ENCODE data around the gene PCNX3. TPM values are rescaled to one million over a fixed set of nuclear protein-coding genes. Genes with fewer than 3 reads are reported as not detected.

The PCNX3 gene
- total and polyA plus RNA-seq, 2 of the 13 experiments (the other 11 are each of a cell fraction or from before 2014, with no cell fraction given): 16.2 to 23.0 TPM

DNA sequence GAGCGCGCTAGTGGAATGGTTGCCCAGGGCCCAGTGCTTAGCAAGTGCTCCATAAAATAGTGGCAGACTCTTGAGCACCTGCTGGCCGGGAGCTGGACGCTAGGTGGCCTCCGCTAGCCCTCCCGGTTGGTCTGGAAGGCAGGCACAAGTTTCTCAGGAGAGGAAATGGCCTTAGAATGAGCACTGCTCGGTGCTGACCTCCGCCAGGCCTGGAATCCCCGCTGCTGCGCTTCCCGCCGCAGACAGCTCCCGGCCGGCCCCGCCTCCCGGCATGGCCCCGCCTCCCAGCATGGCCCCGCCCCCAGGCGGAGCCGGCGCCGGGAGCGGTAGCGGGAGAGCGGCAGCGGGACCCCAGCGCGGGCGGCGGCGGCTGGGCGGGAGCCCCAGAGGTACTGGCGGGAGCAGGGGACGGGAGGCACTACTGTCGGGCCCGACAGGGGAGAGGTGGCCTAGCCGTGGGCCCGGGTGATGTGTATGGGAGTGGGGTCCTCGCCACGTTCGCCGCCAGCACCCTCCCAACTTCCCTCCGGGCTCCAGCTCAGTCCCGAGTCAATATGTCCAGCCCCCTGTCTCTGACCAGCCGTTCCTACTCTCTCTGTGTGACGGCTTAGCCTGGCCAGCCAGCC is 22.3 kb downstream of the PCNX3 start, which contains the start of gene SIPA1 (continued):
- TF ChIP-seq, protein P1, sequence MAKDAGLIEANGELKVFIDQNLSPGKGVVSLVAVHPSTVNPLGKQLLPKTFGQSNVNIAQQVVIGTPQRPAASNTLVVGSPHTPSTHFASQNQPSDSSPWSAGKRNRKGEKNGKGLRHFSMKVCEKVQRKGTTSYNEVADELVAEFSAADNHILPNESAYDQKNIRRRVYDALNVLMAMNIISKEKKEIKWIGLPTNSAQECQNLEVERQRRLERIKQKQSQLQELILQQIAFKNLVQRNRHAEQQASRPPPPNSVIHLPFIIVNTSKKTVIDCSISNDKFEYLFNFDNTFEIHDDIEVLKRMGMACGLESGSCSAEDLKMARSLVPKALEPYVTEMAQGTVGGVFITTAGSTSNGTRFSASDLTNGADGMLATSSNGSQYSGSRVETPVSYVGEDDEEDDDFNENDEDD (CRISPR knock-in tag; IDR thresholded peaks at IDR 0.05; ENCODE audit: borderline replicate concordance): peak; percentile 31; the same call in 1 of the 2 replicates
- TF ChIP-seq MYNN (CRISPR knock-in tag; IDR thresholded peaks at IDR 0.05; ENCODE audit: low read depth) (no peak), THYN1 (CRISPR knock-in tag; IDR thresholded peaks at IDR 0.05; ENCODE audit: borderline replicate concordance, low read depth) (no peak), ATF7 (IDR thresholded peaks at IDR 0.05) (no peak), ATF7 (CRISPR knock-in tag; IDR thresholded peaks at IDR 0.05) (no peak; the same call in 1 of the 2 replicates), SOX13 (IDR thresholded peaks at IDR 0.05) (no peak), SOX13 (CRISPR knock-in tag; conservative IDR thresholded peaks at IDR 0.05 in 1 of 2, IDR thresholded peaks at IDR 0.05 in 1 of 2) (no peak), RARA (CRISPR knock-in tag; IDR thresholded peaks at IDR 0.05) (no peak), RARG (CRISPR knock-in tag; IDR thresholded peaks at IDR 0.05; ENCODE audit: low read depth) (no peak), TOPORS (CRISPR knock-in tag; IDR thresholded peaks at IDR 0.05) (peak; percentile 66; the same call in 1 of the 2 replicates), DR1 (CRISPR knock-in tag; IDR thresholded peaks at IDR 0.05) (0 out of 2 replicates have a peak, but pooled peaks have one; percentile 8), MED13 (CRISPR knock-in tag; IDR thresholded peaks at IDR 0.05) (no peak), ZNF619 (CRISPR knock-in tag; IDR thresholded peaks at IDR 0.05) (no peak), CREB3 (CRISPR knock-in tag; IDR thresholded peaks at IDR 0.05) (no peak), FUBP1 (CRISPR knock-in tag; IDR thresholded peaks at IDR 0.05; ENCODE audit: borderline replicate concordance) (no peak), TAF15 (IDR thresholded peaks at IDR 0.05; ENCODE audit: low read depth, low read length, poor library complexity, severe bottlenecking) (no peak), SRSF9 (IDR thresholded peaks at IDR 0.05; ENCODE audit: borderline replicate concordance, insufficient read depth, low read depth, low read length, poor library complexity, severe bottlenecking) (no peak), FIP1L1 (IDR thresholded peaks at IDR 0.05; ENCODE audit: borderline replicate concordance, insufficient read depth, low read depth, low read length) (no peak)
- TF ChIP-seq, protein P2, sequence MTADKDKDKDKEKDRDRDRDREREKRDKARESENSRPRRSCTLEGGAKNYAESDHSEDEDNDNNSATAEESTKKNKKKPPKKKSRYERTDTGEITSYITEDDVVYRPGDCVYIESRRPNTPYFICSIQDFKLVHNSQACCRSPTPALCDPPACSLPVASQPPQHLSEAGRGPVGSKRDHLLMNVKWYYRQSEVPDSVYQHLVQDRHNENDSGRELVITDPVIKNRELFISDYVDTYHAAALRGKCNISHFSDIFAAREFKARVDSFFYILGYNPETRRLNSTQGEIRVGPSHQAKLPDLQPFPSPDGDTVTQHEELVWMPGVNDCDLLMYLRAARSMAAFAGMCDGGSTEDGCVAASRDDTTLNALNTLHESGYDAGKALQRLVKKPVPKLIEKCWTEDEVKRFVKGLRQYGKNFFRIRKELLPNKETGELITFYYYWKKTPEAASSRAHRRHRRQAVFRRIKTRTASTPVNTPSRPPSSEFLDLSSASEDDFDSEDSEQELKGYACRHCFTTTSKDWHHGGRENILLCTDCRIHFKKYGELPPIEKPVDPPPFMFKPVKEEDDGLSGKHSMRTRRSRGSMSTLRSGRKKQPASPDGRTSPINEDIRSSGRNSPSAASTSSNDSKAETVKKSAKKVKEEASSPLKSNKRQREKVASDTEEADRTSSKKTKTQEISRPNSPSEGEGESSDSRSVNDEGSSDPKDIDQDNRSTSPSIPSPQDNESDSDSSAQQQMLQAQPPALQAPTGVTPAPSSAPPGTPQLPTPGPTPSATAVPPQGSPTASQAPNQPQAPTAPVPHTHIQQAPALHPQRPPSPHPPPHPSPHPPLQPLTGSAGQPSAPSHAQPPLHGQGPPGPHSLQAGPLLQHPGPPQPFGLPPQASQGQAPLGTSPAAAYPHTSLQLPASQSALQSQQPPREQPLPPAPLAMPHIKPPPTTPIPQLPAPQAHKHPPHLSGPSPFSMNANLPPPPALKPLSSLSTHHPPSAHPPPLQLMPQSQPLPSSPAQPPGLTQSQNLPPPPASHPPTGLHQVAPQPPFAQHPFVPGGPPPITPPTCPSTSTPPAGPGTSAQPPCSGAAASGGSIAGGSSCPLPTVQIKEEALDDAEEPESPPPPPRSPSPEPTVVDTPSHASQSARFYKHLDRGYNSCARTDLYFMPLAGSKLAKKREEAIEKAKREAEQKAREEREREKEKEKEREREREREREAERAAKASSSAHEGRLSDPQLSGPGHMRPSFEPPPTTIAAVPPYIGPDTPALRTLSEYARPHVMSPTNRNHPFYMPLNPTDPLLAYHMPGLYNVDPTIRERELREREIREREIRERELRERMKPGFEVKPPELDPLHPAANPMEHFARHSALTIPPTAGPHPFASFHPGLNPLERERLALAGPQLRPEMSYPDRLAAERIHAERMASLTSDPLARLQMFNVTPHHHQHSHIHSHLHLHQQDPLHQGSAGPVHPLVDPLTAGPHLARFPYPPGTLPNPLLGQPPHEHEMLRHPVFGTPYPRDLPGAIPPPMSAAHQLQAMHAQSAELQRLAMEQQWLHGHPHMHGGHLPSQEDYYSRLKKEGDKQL (CRISPR knock-in tag; IDR thresholded peaks at IDR 0.05; ENCODE audit: low read depth): no peak
